LNCAP (cell line): ENCODE results near the gene RASGRP2.

Source experiments
- CTCF ChIP-seq: fragments of 450-650 bp; IDR thresholded peaks from 2 replicates; pipeline ENCODE4 v1.5.1; 2017; ENCODE audit warnings: mild to moderate bottlenecking

Gene RASGRP2

GRCh38 chr11:64762674-64763525, 19.0 kb upstream of the RASGRP2 start:
- no peak for TF ChIP-seq CTCF

GRCh38 chr11:64762277-64762673, 18.3 kb upstream of the RASGRP2 start:
- no peak for TF ChIP-seq CTCF

- no peak for TF ChIP-seq CTCF
Measured at GRCh38 chr11:64760759-64761420, 16.9 kb upstream of the RASGRP2 start.

GRCh38 chr11:64759722-64760719, 16.1 kb upstream of the RASGRP2 start, which contains the start of gene PYGM:
Gene PYGM, minus strand, starts transcription at chr11:64759974. Its CDS starts 76 bp downstream, at chr11:64759898.
- no peak for TF ChIP-seq CTCF

- TF ChIP-seq CTCF, result no peak
Measured at GRCh38 chr11:64759131-64759721, 15.3 kb upstream of the RASGRP2 start.

GRCh38 chr11:64758330-64759079, 14.6 kb upstream of the RASGRP2 start:
- TF ChIP-seq CTCF, result no peak
